Erythroblast (primary cell): ENCODE measurements around the gene GPC6.

ENCODE experiments used
- GATA1 ChIP-seq: IDR thresholded peaks from 2 replicates; pipeline ENCODE4 v1.6.1; 2011; ENCODE audit warnings: low read depth, mild to moderate bottlenecking, control low read depth, low read length, moderate library complexity
- POLR2A ChIP-seq: IDR thresholded peaks from 2 replicates; pipeline ENCODE4 v1.6.1; 2011; ENCODE audit warnings: mild to moderate bottlenecking, low read length

DNA sequence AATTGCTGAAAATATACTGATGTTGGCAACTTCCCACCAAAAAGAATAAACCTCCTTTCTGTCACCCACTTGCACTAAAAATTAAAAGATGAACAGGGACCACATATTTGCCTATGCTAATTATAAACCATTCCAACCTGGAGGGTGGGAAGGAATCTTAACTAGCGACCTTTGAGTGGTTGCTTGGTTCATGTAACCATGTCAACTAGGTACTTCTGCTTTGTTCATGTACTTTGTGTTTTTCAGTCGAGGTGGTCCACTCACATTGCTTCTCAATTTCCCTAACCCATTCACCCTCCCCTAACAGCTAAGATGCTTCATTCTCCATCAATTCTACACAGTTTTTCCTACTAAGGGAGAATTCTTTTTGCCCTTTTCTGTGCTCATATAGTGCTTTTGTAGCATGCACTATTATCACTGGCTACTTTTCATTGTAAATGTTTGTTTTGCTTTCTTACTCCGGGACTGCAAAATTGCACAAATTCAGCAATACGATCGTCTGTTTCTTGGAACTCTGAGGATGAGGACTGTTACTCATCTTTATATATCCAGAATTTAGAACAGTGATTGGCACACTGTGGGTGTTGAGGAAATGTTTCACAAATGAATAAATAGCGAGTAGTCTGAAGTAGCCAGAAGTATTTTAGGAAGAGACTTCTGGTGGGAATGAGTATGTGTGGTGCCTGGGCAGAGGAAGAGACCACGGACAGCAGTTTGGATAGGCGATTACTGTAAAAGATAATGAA, 187.5 kb downstream of the GPC6 start:
- TF ChIP-seq POLR2A (no peak), GATA1 (no peak)
